ENCODE measurements around the gene PLIN3. TPM values are rescaled to one million over a fixed set of nuclear protein-coding genes. Genes with fewer than 3 reads are reported as not detected.

The PLIN3 gene
- total and polyA plus RNA-seq, 4 donors: 18.0 to 105 (median 50.5) TPM

DNA sequence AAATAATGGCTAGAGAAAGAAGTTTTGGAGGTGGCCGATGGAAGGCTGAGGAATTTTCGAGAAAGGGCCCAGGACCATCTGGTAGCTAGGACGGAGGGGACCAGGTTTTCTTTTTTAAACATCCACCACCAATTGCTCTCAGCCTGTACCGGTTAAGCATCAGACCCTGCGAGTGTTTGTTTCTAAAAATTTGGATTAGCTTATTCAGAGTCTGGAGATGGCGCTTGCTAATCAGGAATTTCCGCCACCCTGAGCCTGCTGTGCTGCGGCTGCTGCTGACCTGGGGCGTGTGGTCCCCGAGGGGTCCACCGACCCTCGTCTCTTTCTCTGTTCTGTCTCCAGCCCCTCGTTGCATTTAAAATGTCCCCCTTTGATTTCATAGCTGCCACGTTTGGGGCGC is 43.8 kb upstream of the PLIN3 start:
- Histone ChIP-seq H3K9ac (ENCODE audit: insufficient read depth in 1 of 2, low read length in 2 of 2) (peak overlapping the region in 1 of 2 donors; percentile 45), H3K4me1 (ENCODE audit: control insufficient read depth in 5 of 5, insufficient read depth in 5 of 5, low read length in 5 of 5) (peaks cover 0 to 20% (median 14%) of the 10 kb centered on the region in 5 donors), H3K27me3 (ENCODE audit: control insufficient read depth in 3 of 3, insufficient read depth in 3 of 3, low read length in 2 of 3) (no peaks in the 10 kb centered on the region), H3K27ac (ENCODE audit: low read depth in 1 of 2, low read length in 1 of 2) (no peak overlapping the region), H3K9me3 (ENCODE audit: control insufficient read depth in 4 of 4, insufficient read depth in 3 of 4, low read length in 3 of 4) (no peaks in the 10 kb centered on the region), H3K36me3 (ENCODE audit: control insufficient read depth in 4 of 4, insufficient read depth in 4 of 4, low read length in 4 of 4) (no peaks in the 10 kb centered on the region), H3K4me3 (no peak overlapping the region)
- peak in 1 of 3 donors; percentile 20 for DNase-seq
- no peak for ATAC-seq (ENCODE audit: insufficient read depth, low FRiP score)
- TF ChIP-seq, protein P1, sequence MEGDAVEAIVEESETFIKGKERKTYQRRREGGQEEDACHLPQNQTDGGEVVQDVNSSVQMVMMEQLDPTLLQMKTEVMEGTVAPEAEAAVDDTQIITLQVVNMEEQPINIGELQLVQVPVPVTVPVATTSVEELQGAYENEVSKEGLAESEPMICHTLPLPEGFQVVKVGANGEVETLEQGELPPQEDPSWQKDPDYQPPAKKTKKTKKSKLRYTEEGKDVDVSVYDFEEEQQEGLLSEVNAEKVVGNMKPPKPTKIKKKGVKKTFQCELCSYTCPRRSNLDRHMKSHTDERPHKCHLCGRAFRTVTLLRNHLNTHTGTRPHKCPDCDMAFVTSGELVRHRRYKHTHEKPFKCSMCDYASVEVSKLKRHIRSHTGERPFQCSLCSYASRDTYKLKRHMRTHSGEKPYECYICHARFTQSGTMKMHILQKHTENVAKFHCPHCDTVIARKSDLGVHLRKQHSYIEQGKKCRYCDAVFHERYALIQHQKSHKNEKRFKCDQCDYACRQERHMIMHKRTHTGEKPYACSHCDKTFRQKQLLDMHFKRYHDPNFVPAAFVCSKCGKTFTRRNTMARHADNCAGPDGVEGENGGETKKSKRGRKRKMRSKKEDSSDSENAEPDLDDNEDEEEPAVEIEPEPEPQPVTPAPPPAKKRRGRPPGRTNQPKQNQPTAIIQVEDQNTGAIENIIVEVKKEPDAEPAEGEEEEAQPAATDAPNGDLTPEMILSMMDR (IDR thresholded peaks at IDR 0.05; ENCODE audit: control extremely low read depth, extremely low read depth): no peak
- 46 to 48% methylated on average over 15 of the region's 15 CpGs for WGBS, 2 donors

DNA sequence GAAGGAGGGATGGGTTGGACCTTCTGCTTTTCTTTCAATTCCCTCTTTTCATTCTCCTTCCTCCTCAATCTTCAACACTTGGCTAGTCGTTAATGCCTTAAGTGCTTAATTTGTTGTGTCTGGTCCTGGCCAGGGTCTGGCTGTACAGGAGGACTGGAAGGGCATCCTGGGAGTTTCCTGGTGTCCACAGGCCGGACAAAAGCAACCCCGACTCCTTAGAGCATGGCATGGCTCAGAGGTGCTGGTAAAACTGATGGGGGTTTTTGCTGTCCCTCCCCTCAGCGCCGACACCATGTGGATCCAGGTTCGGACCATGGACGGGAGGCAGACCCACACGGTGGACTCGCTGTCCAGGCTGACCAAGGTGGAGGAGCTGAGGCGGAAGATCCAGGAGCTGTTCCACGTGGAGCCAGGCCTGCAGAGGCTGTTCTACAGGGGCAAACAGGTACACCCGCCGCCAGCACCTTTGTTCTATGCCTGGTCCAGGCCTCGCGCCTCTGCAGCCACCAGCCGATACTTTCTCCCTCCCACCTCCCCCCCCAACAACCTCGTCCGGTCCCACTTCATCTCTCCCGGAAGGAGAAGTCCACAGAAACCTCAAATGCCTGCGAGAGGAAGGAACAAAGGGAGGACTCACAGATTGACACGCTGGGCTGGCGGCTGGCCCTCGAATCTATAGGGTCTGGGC is 43.3 kb upstream of the PLIN3 start:
- 14 to 15% methylated on average over 23 of the region's 23 CpGs for WGBS, 2 donors
- Histone ChIP-seq H3K27ac (ENCODE audit: low read depth in 1 of 2, low read length in 1 of 2) (peak overlapping the region in 1 of 2 donors; percentile 15), H3K4me1 (ENCODE audit: control insufficient read depth in 5 of 5, insufficient read depth in 5 of 5, low read length in 5 of 5) (peaks cover 0 to 20% (median 14%) of the 10 kb centered on the region in 5 donors), H3K9me3 (ENCODE audit: control insufficient read depth in 4 of 4, insufficient read depth in 3 of 4, low read length in 3 of 4) (no peaks in the 10 kb centered on the region), H3K9ac (ENCODE audit: insufficient read depth in 1 of 2, low read length in 2 of 2) (peak overlapping the region in 1 of 2 donors; percentile 42), H3K36me3 (ENCODE audit: control insufficient read depth in 4 of 4, insufficient read depth in 4 of 4, low read length in 4 of 4) (no peaks in the 10 kb centered on the region), H3K27me3 (ENCODE audit: control insufficient read depth in 3 of 3, insufficient read depth in 3 of 3, low read length in 2 of 3) (no peaks in the 10 kb centered on the region), H3K4me3 (peak overlapping the region; percentile 30)
- DNase-seq (peak; percentile 35 to 58 (median 51)), ATAC-seq (ENCODE audit: insufficient read depth, low FRiP score) (no peak)
- TF ChIP-seq, protein P1 (IDR thresholded peaks at IDR 0.05; ENCODE audit: control extremely low read depth, extremely low read depth): no peak

DNA sequence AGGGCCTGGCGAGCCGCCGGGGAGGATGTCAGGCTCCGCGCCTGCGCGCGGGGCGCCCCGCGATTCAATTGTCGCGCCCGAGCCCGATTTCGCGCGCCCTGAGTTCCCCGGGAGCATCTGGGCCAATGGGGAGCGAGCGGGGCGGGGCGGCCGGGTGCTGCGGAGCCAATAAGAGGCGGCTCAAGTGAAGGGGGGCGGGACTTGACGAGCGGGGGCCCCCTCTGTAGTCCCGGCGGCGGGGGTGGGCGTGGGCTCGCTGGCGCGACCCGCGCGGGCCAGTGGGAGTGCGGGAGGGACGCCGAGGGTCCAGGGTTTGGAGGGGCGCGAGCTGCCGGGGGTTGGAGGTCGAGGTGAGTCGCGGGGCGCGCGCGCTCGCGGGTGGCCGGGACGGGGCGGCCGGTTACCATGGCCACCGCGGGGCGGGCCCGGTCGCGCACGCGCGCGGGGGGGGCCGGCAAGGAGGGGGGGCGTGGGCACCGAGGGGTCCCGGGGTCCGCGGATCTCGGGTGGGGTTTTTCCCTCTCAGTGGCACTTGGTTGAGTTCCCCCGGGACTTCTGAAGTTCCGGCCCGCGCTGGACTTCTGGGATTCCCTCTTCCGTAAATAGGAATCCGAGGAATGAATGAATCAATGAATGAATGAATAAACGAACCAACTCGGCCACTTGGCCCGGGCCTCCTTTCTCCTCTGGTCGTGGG is 42.6 kb upstream of the PLIN3 start:
- no peak overlapping the region for H3K27ac ChIP-seq (ENCODE audit: low read depth in 1 of 2, low read length in 1 of 2)
- 1% methylated on average over 49 to 79 of the region's 85 CpGs for WGBS, 2 donors

More for the DNA sequence above, 42.6 kb upstream of the PLIN3 start:
- H3K9ac ChIP-seq (ENCODE audit: insufficient read depth in 1 of 2, low read length in 2 of 2): peak overlapping the region in 1 of 2 donors; percentile 42
- no peaks in the 10 kb centered on the region for H3K36me3 ChIP-seq (ENCODE audit: control insufficient read depth in 4 of 4, insufficient read depth in 4 of 4, low read length in 4 of 4)
- peak; percentile 90 for ATAC-seq (ENCODE audit: insufficient read depth, low FRiP score)
- H3K4me3 ChIP-seq: peak overlapping the region; percentile 72
- DNase-seq: peak; percentile 92 to 94 (median 93)
- TF ChIP-seq, protein P1 (IDR thresholded peaks at IDR 0.05; ENCODE audit: control extremely low read depth, extremely low read depth): no peak
- peaks cover 0 to 20% (median 14%) of the 10 kb centered on the region in 5 donors for H3K4me1 ChIP-seq (ENCODE audit: control insufficient read depth in 5 of 5, insufficient read depth in 5 of 5, low read length in 5 of 5)
- no peaks in the 10 kb centered on the region for H3K27me3 ChIP-seq (ENCODE audit: control insufficient read depth in 3 of 3, insufficient read depth in 3 of 3, low read length in 2 of 3)
- H3K9me3 ChIP-seq (ENCODE audit: control insufficient read depth in 4 of 4, insufficient read depth in 3 of 4, low read length in 3 of 4): no peaks in the 10 kb centered on the region

Data from lung (tissue), 12 donors.